NCI-H510A (cell line): ENCODE results near the gene SLC17A7.
"Not testable (repeated sequence)": the region's sequence is repeated elsewhere in the genome, so short reads cannot be mapped to it uniquely, and the experiment has no call there.

Experiments used
- DNase-seq: peaks from one replicate; lab custom pipeline; 2025; lab: John Stamatoyannopoulos, UW

SLC17A7 gene

GRCh38 chr19:49441210-49441959 is at the start of gene SLC17A7:
SLC17A7 (minus strand) TSS chr19:49441527; CDS start chr19:49441379, 148 bp downstream.
- DNase-seq, result no peak

DNA sequence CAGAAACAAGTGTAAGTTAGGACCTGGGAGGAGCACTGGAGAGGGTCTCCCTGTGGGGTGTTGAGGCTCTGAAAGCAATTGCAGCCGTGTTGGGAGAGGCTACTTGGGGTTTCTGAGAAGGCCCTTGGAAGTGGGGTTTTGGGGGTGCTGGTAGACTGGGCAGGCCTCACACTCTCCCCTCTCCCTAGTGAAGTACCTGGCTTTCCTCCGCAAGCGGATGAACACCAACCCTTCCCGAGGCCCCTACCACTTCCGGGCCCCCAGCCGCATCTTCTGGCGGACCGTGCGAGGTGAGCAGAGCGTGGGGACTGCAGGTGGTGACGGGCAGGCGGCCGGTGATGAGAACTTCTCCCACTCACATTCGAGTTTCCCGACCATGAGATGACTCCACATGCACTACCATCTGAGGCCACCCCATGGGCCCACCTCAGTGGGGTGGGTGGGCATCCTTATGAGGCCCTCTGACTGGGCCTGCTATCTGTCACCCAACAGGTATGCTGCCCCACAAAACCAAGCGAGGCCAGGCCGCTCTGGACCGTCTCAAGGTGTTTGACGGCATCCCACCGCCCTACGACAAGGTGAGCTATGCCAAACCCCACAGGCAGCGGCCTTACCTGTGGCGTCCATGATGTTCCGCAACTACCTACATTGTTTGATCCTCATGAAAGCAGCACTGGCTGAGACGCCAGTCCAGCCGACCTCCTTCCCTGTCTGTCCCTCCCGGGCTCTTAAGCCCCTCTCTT is 49.1 kb upstream of the SLC17A7 start:
- DNase-seq, result no peak

GRCh38 chr19:49489601-49490167 is 48.4 kb upstream of the SLC17A7 start:
- no peak for DNase-seq

GRCh38 chr19:49488863-49489537 is 47.7 kb upstream of the SLC17A7 start:
- DNase-seq, result no peak

DNA sequence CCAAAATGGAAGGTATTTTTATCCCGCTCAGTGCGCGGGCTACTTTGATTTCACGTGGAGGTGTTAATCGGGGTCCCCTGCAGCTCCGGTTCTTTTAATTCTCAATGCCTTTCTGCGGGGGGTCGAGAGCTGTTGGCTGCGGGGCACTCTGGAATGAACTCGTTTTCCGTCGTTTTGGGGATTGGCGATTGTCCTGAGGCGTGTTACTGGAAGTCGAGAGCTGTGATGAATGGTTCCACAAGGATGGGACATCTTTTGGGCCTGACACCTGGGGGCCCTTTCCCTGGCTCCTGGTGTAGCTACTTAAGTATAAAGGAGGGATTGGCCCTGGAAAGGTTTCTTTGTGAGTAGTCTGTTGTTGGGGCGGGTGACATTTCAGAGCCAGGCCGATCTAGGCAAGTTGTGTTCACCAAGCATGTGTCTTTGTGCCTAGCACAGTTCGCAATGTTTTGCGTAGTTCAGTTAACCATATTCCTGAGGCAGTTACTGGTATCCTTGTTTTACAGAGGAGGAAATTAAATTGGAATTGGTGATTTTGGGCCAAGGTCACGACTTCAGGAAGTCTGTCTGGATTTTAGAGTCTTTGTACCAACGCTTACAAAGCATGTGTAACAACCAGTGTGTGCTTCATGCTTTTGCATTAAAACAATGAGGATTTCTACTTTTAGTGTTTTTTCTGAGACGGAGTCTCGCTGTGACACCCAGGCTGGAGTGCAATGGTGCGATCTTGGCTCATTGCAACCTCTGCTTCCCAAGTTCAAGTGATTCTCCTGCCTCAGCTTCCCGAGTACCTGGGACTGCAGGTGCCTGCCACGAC is 46.9 kb upstream of the SLC17A7 start:
- DNase-seq, result no peak

DNA sequence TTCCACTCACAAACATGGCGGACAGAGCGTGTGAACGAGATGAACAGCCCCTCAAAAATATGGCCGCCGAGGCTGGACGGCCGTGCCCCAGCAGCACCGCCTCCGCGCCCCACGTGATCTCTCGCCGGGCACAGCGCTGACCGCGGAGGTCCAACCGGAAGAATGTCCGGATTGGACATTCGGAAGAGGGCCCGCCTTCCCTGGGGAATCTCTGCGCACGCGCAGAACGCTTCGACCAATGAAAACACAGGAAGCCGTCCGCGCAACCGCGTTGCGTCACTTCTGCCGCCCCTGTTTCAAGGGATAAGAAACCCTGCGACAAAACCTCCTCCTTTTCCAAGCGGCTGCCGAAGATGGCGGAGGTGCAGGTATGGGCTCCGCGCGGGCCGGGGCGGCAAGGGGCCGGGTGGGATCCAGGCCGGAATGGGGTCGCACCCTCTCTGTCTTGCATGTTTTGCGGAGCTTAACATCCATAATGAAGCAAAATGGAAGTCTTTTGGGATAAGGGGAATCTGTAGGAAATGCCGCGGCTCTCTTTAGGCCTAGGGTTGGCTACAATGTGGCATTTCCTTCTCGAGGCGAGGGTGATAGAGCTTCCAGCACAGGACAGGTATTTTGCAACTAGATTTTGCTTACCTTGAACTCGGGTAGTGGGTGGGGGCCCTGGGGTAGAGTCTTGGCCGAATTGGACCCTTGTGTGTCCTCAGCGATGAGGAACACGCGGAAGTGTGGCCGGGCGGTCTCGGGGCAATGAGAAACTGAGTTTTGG is 46.1 kb upstream of the SLC17A7 start, which contains the start of gene RPL13A:
TSS of gene RPL13A (plus strand) at position 332 of the 769 bp plus-strand sequence. CDS start at position 354, 22 bp downstream.
- DNase-seq, result peak; percentile 96

GRCh38 chr19:49486710-49487276 is 45.5 kb upstream of the SLC17A7 start:
- no peak for DNase-seq

- DNase-seq, result no peak
Observed at GRCh38 chr19:49486232-49486631, 44.9 kb upstream of the SLC17A7 start.

DNA sequence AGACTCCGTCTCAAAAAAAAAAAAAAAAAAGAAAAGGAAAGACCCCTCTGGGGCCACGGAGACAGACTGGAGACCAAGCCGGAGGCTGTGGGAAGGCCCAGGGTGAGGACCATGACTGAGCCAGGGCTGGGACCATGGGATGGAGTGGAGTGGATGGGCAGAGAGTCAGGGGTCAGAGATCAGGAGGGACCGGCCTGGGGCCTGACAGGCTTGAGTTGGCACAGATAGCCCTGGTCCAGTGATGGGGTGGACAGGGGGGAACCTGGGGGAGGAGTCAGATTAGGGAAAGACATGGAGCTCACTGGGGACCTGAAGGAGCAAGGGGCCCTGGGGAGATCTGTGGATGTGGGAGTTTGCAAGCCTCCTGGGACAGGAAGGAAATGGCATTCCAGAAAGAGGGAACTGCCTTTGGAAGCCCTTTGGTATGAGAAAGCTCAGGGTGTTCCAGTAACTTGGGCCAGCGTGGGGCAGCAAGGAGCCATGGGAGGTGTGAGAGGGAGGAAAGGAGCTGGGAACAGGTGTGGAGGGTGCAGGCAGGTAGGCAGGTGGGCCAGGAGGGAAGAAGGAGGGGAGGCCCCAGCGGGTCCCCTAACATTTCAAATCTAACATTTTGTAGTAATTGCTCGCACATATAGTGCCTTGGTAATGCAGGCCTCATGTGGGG is 39.8 kb upstream of the SLC17A7 start:
- DNase-seq, result no peak

GRCh38 chr19:49479975-49480628 is 38.8 kb upstream of the SLC17A7 start:
- no peak for DNase-seq

GRCh38 chr19:49475995-49476880 is 34.9 kb upstream of the SLC17A7 start:
- DNase-seq, result peak; percentile 62

- no peak for DNase-seq
Observed at GRCh38 chr19:49475191-49475917, 34.0 kb upstream of the SLC17A7 start.

GRCh38 chr19:49474542-49474924 is 33.2 kb upstream of the SLC17A7 start:
- DNase-seq, result no peak

DNA sequence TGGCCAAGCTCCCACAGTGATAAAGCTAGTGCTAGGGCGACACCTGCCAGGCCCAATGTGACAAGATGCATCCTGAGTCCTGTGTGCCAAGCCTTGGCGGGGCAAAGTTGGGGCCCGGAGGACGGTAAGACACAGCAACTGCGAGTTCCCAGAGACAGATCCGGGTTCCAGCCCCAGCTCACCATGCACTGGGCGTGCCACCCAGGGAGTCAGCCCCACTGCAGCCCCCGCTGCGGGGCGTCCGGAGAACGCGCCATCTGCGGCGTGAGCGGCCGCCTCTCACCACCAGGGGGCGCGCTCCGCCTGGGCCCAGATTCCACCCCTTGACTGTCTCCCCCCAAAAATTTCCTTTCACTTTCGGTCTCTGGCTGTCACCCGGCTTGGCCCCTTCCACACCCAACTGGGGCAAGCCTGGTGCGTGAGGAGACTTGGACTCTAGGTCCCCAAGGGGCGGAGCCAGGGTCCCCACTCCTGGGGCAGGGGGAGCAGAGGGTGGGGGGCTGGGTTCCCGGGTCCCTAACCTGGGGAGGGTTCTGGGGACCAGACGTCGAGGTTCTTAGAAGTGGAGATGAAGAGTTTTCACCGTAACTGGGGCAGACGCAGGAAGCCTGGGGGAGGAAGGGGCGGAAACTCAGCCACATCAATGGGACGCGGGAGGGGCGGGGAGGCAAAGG is 32.7 kb upstream of the SLC17A7 start, which contains the start of gene FLT3LG:
TSS of gene FLT3LG (plus strand) at position 348 of the 674 bp plus-strand sequence. CDS start 425 bp downstream, outside the sequence.
- no peak for DNase-seq

- not testable (repeated sequence) for DNase-seq
Observed at GRCh38 chr19:49473501-49473867, 32.2 kb upstream of the SLC17A7 start.

GRCh38 chr19:49472936-49473335 is 31.6 kb upstream of the SLC17A7 start:
- no peak for DNase-seq

DNA sequence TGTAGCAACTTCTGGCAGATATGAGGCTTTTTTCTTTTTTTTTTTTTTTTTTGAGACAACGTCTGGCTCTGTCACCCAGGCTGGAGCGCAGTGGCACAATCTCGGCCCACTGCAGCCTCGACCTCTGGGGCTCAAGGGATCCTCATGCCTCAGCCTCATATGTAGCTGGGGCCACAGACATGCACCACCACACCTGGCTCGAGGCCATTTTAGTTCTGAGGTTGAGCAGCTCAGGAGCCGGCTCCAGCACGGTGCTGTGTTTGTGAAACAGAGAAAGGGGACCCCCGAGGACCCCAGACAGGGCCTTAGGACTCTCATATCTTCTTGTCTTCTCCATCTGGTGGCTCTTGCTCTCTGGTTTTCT is 29.3 kb upstream of the SLC17A7 start:
- DNase-seq, result no peak
